Left ventricle myocardium inferior (tissue), 1 donor: ENCODE measurements around the gene ZACN. TPM values are rescaled to one million over a fixed set of nuclear protein-coding genes. Genes with fewer than 3 reads are reported as not detected.
"Not testable (repeated sequence)": the region's sequence is repeated elsewhere in the genome, so short reads cannot be mapped to it uniquely, and the experiment has no call there.

Source experiments
- DNase-seq: peaks from one replicate; pipeline ENCODE4 v3.0.0-alpha.2; 2020
- H3K27ac ChIP-seq: fragments of 200-600 bp; replicated peaks from 2 replicates; pipeline ENCODE4 v1.8.0; 2021
- H3K27me3 ChIP-seq: fragments of 200-600 bp; 2 replicates; pipeline ENCODE4 v1.8.0; 2021; ENCODE audit warnings: low read depth
- H3K36me3 ChIP-seq: fragments of 200-600 bp; 2 replicates; pipeline ENCODE4 v1.8.0; 2021
- H3K4me1 ChIP-seq: fragments of 200-600 bp; 2 replicates; pipeline ENCODE4 v1.8.0; 2021
- H3K4me3 ChIP-seq: fragments of 200-600 bp; 2 replicates; pipeline ENCODE4 v1.8.0; 2021; ENCODE audit warnings: mild to moderate bottlenecking, moderate library complexity
- H3K9me3 ChIP-seq: fragments of 200-600 bp; replicated peaks from 2 replicates; pipeline ENCODE4 v1.8.0; 2021
- intact Hi-C: fragments of 100-400 bp; cut with micrococcal nuclease; formaldehyde crosslinking; loops from one replicate; pipeline ENCODE4 v1.11.0; 2022
- total RNA-seq: library from RNA; stranded (reverse); fragmentation: NEBNext Ultra II Directional; extraction: Animal tissue kit (Norgen Biotek cat#: 25700); gene quantifications from one replicate; pipeline ENCODE4 v1.2.1, GENCODE V29; 2021
- TF ChIP-seq, protein P1 (sequence below): fragments of 200-600 bp; IDR thresholded peaks from 2 replicates; pipeline ENCODE4 v1.8.0; 2021; ENCODE audit warnings: antibody characterized with exemption, mild to moderate bottlenecking, borderline replicate concordance
- donor health status: DM: no; HTN: yes; CAD: no; lungs with severe emphysema.

The ZACN gene
- total RNA-seq, 1 donor from 2014 or later: not detected

- H3K27me3 ChIP-seq: peaks cover 68% of the 10 kb centered on the region
- TF ChIP-seq, protein P1, sequence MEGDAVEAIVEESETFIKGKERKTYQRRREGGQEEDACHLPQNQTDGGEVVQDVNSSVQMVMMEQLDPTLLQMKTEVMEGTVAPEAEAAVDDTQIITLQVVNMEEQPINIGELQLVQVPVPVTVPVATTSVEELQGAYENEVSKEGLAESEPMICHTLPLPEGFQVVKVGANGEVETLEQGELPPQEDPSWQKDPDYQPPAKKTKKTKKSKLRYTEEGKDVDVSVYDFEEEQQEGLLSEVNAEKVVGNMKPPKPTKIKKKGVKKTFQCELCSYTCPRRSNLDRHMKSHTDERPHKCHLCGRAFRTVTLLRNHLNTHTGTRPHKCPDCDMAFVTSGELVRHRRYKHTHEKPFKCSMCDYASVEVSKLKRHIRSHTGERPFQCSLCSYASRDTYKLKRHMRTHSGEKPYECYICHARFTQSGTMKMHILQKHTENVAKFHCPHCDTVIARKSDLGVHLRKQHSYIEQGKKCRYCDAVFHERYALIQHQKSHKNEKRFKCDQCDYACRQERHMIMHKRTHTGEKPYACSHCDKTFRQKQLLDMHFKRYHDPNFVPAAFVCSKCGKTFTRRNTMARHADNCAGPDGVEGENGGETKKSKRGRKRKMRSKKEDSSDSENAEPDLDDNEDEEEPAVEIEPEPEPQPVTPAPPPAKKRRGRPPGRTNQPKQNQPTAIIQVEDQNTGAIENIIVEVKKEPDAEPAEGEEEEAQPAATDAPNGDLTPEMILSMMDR: no peak
- H3K4me1 ChIP-seq: peaks cover 75% of the 10 kb centered on the region
- H3K9me3 ChIP-seq: no peaks in the 10 kb centered on the region
- peak overlapping the region; percentile 40 for H3K4me3 ChIP-seq
- intact Hi-C loops: no loop called here
- H3K36me3 ChIP-seq: no peaks in the 10 kb centered on the region
- no peak for DNase-seq
- no peak overlapping the region for H3K27ac ChIP-seq
These were observed 3.4 kb upstream of the ZACN start for GRCh38 chr17:76075364-76076145.

DNA sequence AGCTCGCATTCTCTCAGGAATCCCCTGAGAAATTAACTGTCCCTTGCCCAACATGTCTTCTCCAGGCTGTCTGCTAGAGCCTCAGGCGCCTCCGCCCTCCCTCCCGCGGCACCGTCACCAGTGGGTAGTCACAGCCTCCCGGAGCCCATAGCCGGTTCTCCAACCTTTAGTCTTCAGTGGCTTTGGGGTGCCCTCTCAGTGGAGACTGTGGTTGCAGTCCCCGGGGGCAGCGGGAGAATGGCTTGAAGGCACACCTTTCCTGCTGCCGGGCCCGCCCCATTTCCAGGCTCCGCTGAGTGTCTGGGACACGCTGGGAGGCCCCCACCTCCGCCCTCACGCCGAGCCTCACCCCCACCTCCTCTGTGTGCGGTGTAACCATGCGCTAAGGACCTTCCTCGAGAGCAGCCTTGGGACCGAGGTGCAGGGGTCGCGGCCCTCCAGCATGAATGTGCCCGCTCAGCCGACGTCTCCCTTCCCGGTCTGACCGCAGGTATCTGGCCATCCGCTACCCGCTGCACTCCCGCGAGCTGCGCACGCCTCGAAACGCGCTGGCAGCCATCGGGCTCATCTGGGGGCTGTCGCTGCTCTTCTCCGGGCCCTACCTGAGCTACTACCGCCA is 2.7 kb upstream of the ZACN start:
- H3K36me3 ChIP-seq: no peaks in the 10 kb centered on the region
- DNase-seq: no peak
- H3K4me1 ChIP-seq: peaks cover 70% of the 10 kb centered on the region
- H3K27ac ChIP-seq: no peak overlapping the region
- intact Hi-C loops: no loop called here
- H3K4me3 ChIP-seq: peak overlapping the region; percentile 40
- no peaks in the 10 kb centered on the region for H3K9me3 ChIP-seq
- TF ChIP-seq, protein P1: no peak
- peaks cover 68% of the 10 kb centered on the region for H3K27me3 ChIP-seq

DNA sequence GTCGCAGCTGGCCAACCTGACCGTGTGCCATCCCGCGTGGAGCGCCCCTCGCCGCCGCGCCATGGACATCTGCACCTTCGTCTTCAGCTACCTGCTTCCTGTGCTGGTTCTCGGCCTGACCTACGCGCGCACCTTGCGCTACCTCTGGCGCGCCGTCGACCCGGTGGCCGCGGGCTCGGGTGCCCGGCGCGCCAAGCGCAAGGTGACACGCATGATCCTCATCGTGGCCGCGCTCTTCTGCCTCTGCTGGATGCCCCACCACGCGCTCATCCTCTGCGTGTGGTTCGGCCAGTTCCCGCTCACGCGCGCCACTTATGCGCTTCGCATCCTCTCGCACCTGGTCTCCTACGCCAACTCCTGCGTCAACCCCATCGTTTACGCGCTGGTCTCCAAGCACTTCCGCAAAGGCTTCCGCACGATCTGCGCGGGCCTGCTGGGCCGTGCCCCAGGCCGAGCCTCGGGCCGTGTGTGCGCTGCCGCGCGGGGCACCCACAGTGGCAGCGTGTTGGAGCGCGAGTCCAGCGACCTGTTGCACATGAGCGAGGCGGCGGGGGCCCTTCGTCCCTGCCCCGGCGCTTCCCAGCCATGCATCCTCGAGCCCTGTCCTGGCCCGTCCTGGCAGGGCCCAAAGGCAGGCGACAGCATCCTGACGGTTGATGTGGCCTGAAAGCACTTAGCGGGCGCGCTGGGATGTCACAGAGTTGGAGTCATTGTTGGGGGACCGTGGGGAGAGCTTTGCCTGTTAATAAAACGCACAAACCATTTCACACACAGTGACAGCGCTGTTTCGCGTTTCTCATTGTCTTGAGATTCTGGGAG is 2.0 kb upstream of the ZACN start:
- Histone ChIP-seq H3K27me3 (peaks cover 68% of the 10 kb centered on the region), H3K27ac (no peak overlapping the region), H3K36me3 (no peaks in the 10 kb centered on the region), H3K4me1 (peaks cover 62% of the 10 kb centered on the region), H3K4me3 (peak overlapping the region; percentile 40), H3K9me3 (no peaks in the 10 kb centered on the region)
- intact Hi-C loops: no loop called here
- TF ChIP-seq, protein P1: no peak
- no peak for DNase-seq

GRCh38 chr17:76077584-76078110 is 1.3 kb upstream of the ZACN start:
- TF ChIP-seq, protein P1: no peak
- H3K4me1 ChIP-seq: peaks cover 59% of the 10 kb centered on the region
- intact Hi-C loops: no loop called here
- no peak overlapping the region for H3K27ac ChIP-seq
- H3K9me3 ChIP-seq: no peaks in the 10 kb centered on the region
- no peak for DNase-seq
- H3K27me3 ChIP-seq: peaks cover 68% of the 10 kb centered on the region
- no peak overlapping the region for H3K4me3 ChIP-seq
- H3K36me3 ChIP-seq: no peaks in the 10 kb centered on the region

- H3K27ac ChIP-seq, DNase-seq, H3K4me3 ChIP-seq, intact Hi-C loops, H3K9me3 ChIP-seq, H3K36me3 ChIP-seq: not testable (repeated sequence)
- H3K4me1 ChIP-seq: peaks cover 53% of the 10 kb centered on the region
- H3K27me3 ChIP-seq: peaks cover 67% of the 10 kb centered on the region
These were observed 612 bp upstream of the ZACN start for GRCh38 chr17:76078370-76078769.
